CD14-positive monocyte (primary cell): Measurements from ENCODE around the gene SLC17A3. TPM values are rescaled to one million over a fixed set of nuclear protein-coding genes. Genes with fewer than 3 reads are reported as not detected.

ENCODE experiments used
- DNase-seq, 3 donors: peaks; one replicate each; pipeline ENCODE4 v3.0.0-alpha.2; 2011 to 2022
- H2AFZ ChIP-seq: 2 replicates; pipeline ENCODE4 v1.6.0; 2012; ENCODE audit warnings: mild to moderate bottlenecking, low read depth, low read length, inconsistent platforms; ENCODE audit not compliant: insufficient read depth, poor library complexity, severe bottlenecking
- H3K27ac ChIP-seq, 2 donors: 1 replicate in 1 of 2; 2 replicates in 1 of 2; pipeline ENCODE4 v1.5.1; 2012 to 2013; ENCODE audit warnings: low read length in 2 of 2, control low read depth in 1 of 2, inconsistent platforms in 1 of 2, low read depth in 1 of 2, mild to moderate bottlenecking in 1 of 2
- H3K27me3 ChIP-seq, 2 donors: one replicate each; pipeline versions ENCODE4 v1.6.0 to v1.6.1; 2011 to 2013; ENCODE audit warnings: low read length in 2 of 2; ENCODE audit not compliant: control insufficient read depth in 2 of 2, insufficient read depth in 2 of 2
- H3K36me3 ChIP-seq, 2 donors: replicated peaks in 1 of 2; 1 replicate in 1 of 2; 2 replicates in 1 of 2; pipeline versions ENCODE4 v1.5.1 to v1.6.1; 2012 to 2013; ENCODE audit warnings: low read length in 2 of 2, control low read depth in 1 of 2, inconsistent platforms in 1 of 2, mild to moderate bottlenecking in 1 of 2; ENCODE audit not compliant: insufficient read depth in 2 of 2, control insufficient read depth in 1 of 2
- H3K4me1 ChIP-seq, 2 donors: 1 replicate in 1 of 2; 2 replicates in 1 of 2; pipeline versions ENCODE4 v1.5.1 to v1.6.1; 2012 to 2013; ENCODE audit warnings: low read length in 2 of 2, control low read depth in 1 of 2, inconsistent platforms in 1 of 2, mild to moderate bottlenecking in 1 of 2, moderate library complexity in 1 of 2; ENCODE audit not compliant: insufficient read depth in 2 of 2, control insufficient read depth in 1 of 2
- H3K4me2 ChIP-seq: replicated peaks from 2 replicates; pipeline ENCODE3; 2012; ENCODE audit warnings: low read length, moderate library complexity, mild to moderate bottlenecking; ENCODE audit not compliant: poor library complexity, severe bottlenecking; ENCODE audit errors: extremely low read depth
- H3K4me3 ChIP-seq, 3 experiments: fragments of 200-600 bp in 1 of 3; sonication (generic) in 1 of 3; replicated peaks in 1 of 3; 1 replicate in 2 of 3; 2 replicates in 1 of 3; pipeline ENCODE4 v1.5.1; 2011 to 2013; ENCODE audit warnings: low read length in 3 of 3, mild to moderate bottlenecking in 3 of 3, control low read depth in 2 of 3, low read depth in 2 of 3, inconsistent platforms in 1 of 3, moderate library complexity in 1 of 3
- H3K79me2 ChIP-seq: 2 replicates; pipeline ENCODE4 v1.6.0; 2012; ENCODE audit warnings: mild to moderate bottlenecking, control low read depth, inconsistent platforms, low read length, moderate library complexity; ENCODE audit not compliant: insufficient read depth
- H3K9ac ChIP-seq: 2 replicates; pipeline ENCODE4 v1.6.0; 2017; ENCODE audit warnings: low read length, mild to moderate bottlenecking; ENCODE audit not compliant: insufficient read depth, poor library complexity, severe bottlenecking
- H3K9me3 ChIP-seq, 2 donors: replicated peaks in 1 of 2; 1 replicate in 1 of 2; 2 replicates in 1 of 2; pipeline versions ENCODE4 v1.5.1 to v1.6.1; 2012 to 2013; ENCODE audit warnings: low read length in 2 of 2, control low read depth in 1 of 2; ENCODE audit not compliant: control insufficient read depth in 1 of 2, insufficient read depth in 1 of 2
- H4K20me1 ChIP-seq: 2 replicates; pipeline ENCODE4 v1.6.0; 2012; ENCODE audit warnings: mild to moderate bottlenecking, low read length, control low read depth, moderate library complexity; ENCODE audit not compliant: insufficient read depth
- H3K27ac Mint-ChIP-seq, 7 donors: one replicate each; pipeline ENCODE4 v1.8.0; 2020; ENCODE audit warnings: mild to moderate bottlenecking in 7 of 7, mixed read lengths in 7 of 7, moderate library complexity in 6 of 7, inconsistent platforms in 2 of 7
- H3K27me3 Mint-ChIP-seq, 3 donors: one replicate each; pipeline ENCODE4 v1.8.0; 2021 to 2022; ENCODE audit warnings: low read depth in 3 of 3, mild to moderate bottlenecking in 3 of 3, mixed read lengths in 3 of 3, moderate library complexity in 3 of 3, inconsistent platforms in 1 of 3
- H3K36me3 Mint-ChIP-seq, 2 donors: one replicate each; pipeline ENCODE4 v1.8.0; 2020; ENCODE audit warnings: mixed read lengths in 2 of 2, inconsistent platforms in 1 of 2, mild to moderate bottlenecking in 1 of 2
- H3K4me1 Mint-ChIP-seq: one replicate; pipeline ENCODE4 v1.8.0; 2020; ENCODE audit warnings: mild to moderate bottlenecking, mixed read lengths
- H3K4me3 Mint-ChIP-seq, 2 donors: one replicate each; pipeline ENCODE4 v1.8.0; 2020; ENCODE audit warnings: mild to moderate bottlenecking in 2 of 2, mixed read lengths in 2 of 2, moderate library complexity in 1 of 2
- H3K9me3 Mint-ChIP-seq, 7 donors: one replicate each; pipeline ENCODE4 v1.8.0; 2020 to 2022; ENCODE audit warnings: mixed read lengths in 7 of 7, mild to moderate bottlenecking in 6 of 7, moderate library complexity in 6 of 7, inconsistent platforms in 2 of 7
- CTCF ChIP-seq: fragments of 200-600 bp; IDR thresholded peaks from one replicate; pipeline ENCODE4 v1.8.0; 2022; ENCODE audit warnings: antibody characterized with exemption, mild to moderate bottlenecking
- WGBS: methylation state at CpG from one replicate; pipeline ENCODE4 v1.1.5; 2013; ENCODE audit warnings: missing lambda C conversion rate; ENCODE audit not compliant: insufficient coverage; 5-methylcytosine and 5-hydroxymethylcytosine counted together
- intact Hi-C, 2 donors: fragments of 100-400 bp; cut with micrococcal nuclease; formaldehyde crosslinking; loops; one replicate each; pipeline versions ENCODE4 v1.15.0 to v1.15.1; 2023
- polyA plus RNA-seq, 3 donors: library from polyadenylated mRNA; depleted of rRNA in 1 of 3; unstranded in 2 of 3; stranded (reverse) in 1 of 3; fragments of 300-500 nt in 2 of 3; fragments of >200 nt in 1 of 3; fragmentation: Illumina TruSeq in 2 of 3; gene quantifications; 1 replicate in 2 of 3; 2 replicates in 1 of 3; pipeline ENCODE4 v1.2.3, GENCODE V29; 2012 to 2021

The SLC17A3 gene
- polyA plus RNA-seq, 3 donors = not detected

- H3K4me3 ChIP-seq = no peak overlapping the region
- no peaks in the 10 kb centered on the region for H3K27me3 ChIP-seq
- H4K20me1 ChIP-seq = no peaks in the 10 kb centered on the region
- no peaks in the 10 kb centered on the region for H3K79me2 ChIP-seq
- H3K4me2 ChIP-seq = no peak overlapping the region
- peaks cover 0 to 10% of the 10 kb centered on the region in 2 donors for H3K4me1 ChIP-seq
- H2AFZ ChIP-seq = no peak overlapping the region
- Mint-ChIP-seq H3K9me3 (peaks cover 0 to 1% (median 0%) of the 10 kb centered on the region in 7 donors), H3K27ac (no peak overlapping the region), H3K4me1 (peaks cover 6% of the 10 kb centered on the region), H3K4me3 (no peak overlapping the region), H3K27me3 (peaks cover 0 to 3% (median 0%) of the 10 kb centered on the region in 3 donors), H3K36me3 (no peaks in the 10 kb centered on the region)
- no peak for DNase-seq
- no peak for TF ChIP-seq CTCF
- no peak overlapping the region for H3K9ac ChIP-seq
- H3K36me3 ChIP-seq = no peaks in the 10 kb centered on the region
- 17% methylated on average over 1 of the region's 3 CpGs for WGBS
- no peak overlapping the region for H3K27ac ChIP-seq
- H3K9me3 ChIP-seq = no peaks in the 10 kb centered on the region
- intact Hi-C loops = no loop called here
Observed at GRCh38 chr6:25874822-25875562, 949 bp upstream of the SLC17A3 start.

GRCh38 chr6:25872814-25873213 is 1.2 kb downstream of the SLC17A3 start:
- Histone ChIP-seq H2AFZ (no peak overlapping the region), H3K27me3 (no peaks in the 10 kb centered on the region), H3K4me3 (no peak overlapping the region), H3K9ac (no peak overlapping the region), H3K36me3 (no peaks in the 10 kb centered on the region), H4K20me1 (no peaks in the 10 kb centered on the region), H3K4me1 (peaks cover 0 to 10% of the 10 kb centered on the region in 2 donors), H3K9me3 (no peaks in the 10 kb centered on the region), H3K27ac (no peak overlapping the region), H3K79me2 (no peaks in the 10 kb centered on the region), H3K4me2 (no peak overlapping the region)
- Mint-ChIP-seq H3K4me3 (no peak overlapping the region), H3K4me1 (peaks cover 4% of the 10 kb centered on the region), H3K27me3 (no peaks in the 10 kb centered on the region), H3K27ac (no peak overlapping the region), H3K9me3 (peaks cover 0 to 3% (median 0%) of the 10 kb centered on the region in 7 donors), H3K36me3 (no peaks in the 10 kb centered on the region)
- TF ChIP-seq CTCF = no peak
- no peak for DNase-seq
- intact Hi-C loops = no loop called here
- WGBS = 88% methylated on average over 1 of the region's 1 CpG
